Liver (tissue), 9 donors: Measurements from ENCODE around the gene GSK3A. TPM values are rescaled to one million over a fixed set of nuclear protein-coding genes. Genes with fewer than 3 reads are reported as not detected.

Experiments
- DNase-seq: peaks from one replicate; pipeline ENCODE4 v3.0.0-alpha.2; 2017; ENCODE audit warnings: low spot score
- H3K27ac ChIP-seq, 2 donors: one replicate each; pipeline ENCODE4 v1.7.0; 2013; ENCODE audit warnings: inconsistent platforms in 2 of 2, low read length in 2 of 2, control low read depth in 1 of 2, low read depth in 1 of 2, mild to moderate bottlenecking in 1 of 2
- H3K27me3 ChIP-seq, 4 donors: one replicate each; pipeline versions ENCODE4 v1.6.1 to v1.7.0; 2013; ENCODE audit warnings: low read length in 3 of 4, inconsistent platforms in 1 of 4, mild to moderate bottlenecking in 1 of 4, moderate library complexity in 1 of 4; ENCODE audit not compliant: control insufficient read depth in 4 of 4, insufficient read depth in 4 of 4
- H3K36me3 ChIP-seq, 4 donors: one replicate each; pipeline versions ENCODE4 v1.6.1 to v1.7.0; 2013; ENCODE audit warnings: low read length in 3 of 4, mild to moderate bottlenecking in 3 of 4, low read depth in 1 of 4, moderate library complexity in 1 of 4; ENCODE audit not compliant: control insufficient read depth in 4 of 4, insufficient read depth in 3 of 4
- H3K4me1 ChIP-seq, 4 donors: one replicate each; pipeline versions ENCODE4 v1.6.1 to v1.7.0; 2013; ENCODE audit warnings: low read length in 3 of 4, mild to moderate bottlenecking in 3 of 4, moderate library complexity in 1 of 4; ENCODE audit not compliant: control insufficient read depth in 4 of 4, insufficient read depth in 4 of 4
- H3K4me3 ChIP-seq, 3 donors: one replicate each; pipeline versions ENCODE4 v1.6.1 to v1.7.0; 2013; ENCODE audit warnings: low read length in 3 of 3, control low read depth in 1 of 3, low read depth in 1 of 3, mild to moderate bottlenecking in 1 of 3
- H3K9ac ChIP-seq, 2 donors: one replicate each; pipeline ENCODE4 v1.7.0; 2013; ENCODE audit warnings: low read length in 2 of 2, mild to moderate bottlenecking in 2 of 2, moderate library complexity in 2 of 2, control low read depth in 1 of 2, low read depth in 1 of 2
- H3K9me3 ChIP-seq, 4 donors: one replicate each; pipeline versions ENCODE4 v1.6.1 to v1.7.0; 2013; ENCODE audit warnings: low read length in 3 of 4; ENCODE audit not compliant: control insufficient read depth in 4 of 4
- CTCF ChIP-seq: fragments of 150-350 bp; IDR thresholded peaks from 2 replicates; pipeline ENCODE4 v1.5.1; 2017; ENCODE audit warnings: improper control_type of control experiment, low read depth, low read length; ENCODE audit not compliant: missing input control
- EGR1 ChIP-seq, 2 donors: IDR thresholded peaks; 2 replicates each; pipeline ENCODE4 v1.6.1; 2016 to 2018; ENCODE audit warnings: antibody characterized with exemption in 2 of 2, low read depth in 2 of 2
- HNF4A ChIP-seq, 2 donors: conservative IDR thresholded peaks; 2 replicates each; pipeline ENCODE4 v1.6.1; 2016; ENCODE audit warnings: antibody characterized with exemption in 2 of 2, mild to moderate bottlenecking in 2 of 2
- HNF4G ChIP-seq: IDR thresholded peaks from 2 replicates; pipeline ENCODE4 v1.6.1; 2016; ENCODE audit warnings: antibody characterized with exemption
- JUND ChIP-seq, 2 donors: IDR thresholded peaks; 2 replicates each; pipeline ENCODE4 v1.6.1; 2016; ENCODE audit warnings: antibody characterized with exemption in 2 of 2
- NR2F2 ChIP-seq: IDR thresholded peaks from 2 replicates; pipeline ENCODE4 v1.6.1; 2016; ENCODE audit warnings: antibody characterized with exemption
- RAD21 ChIP-seq, 2 donors: IDR thresholded peaks; 2 replicates each; pipeline ENCODE4 v1.6.1; 2016; ENCODE audit warnings: antibody characterized with exemption in 2 of 2, mild to moderate bottlenecking in 2 of 2
- RXRA ChIP-seq, 2 donors: IDR thresholded peaks; 2 replicates each; pipeline ENCODE4 v1.6.1; 2017 to 2018; ENCODE audit warnings: antibody characterized with exemption in 2 of 2, mild to moderate bottlenecking in 1 of 2
- SP1 ChIP-seq: IDR thresholded peaks from 2 replicates; pipeline ENCODE4 v1.6.1; 2018; ENCODE audit warnings: antibody characterized with exemption, mild to moderate bottlenecking
- TAF1 ChIP-seq: conservative IDR thresholded peaks from 2 replicates; pipeline ENCODE4 v1.6.1; 2016; ENCODE audit warnings: antibody characterized with exemption, mild to moderate bottlenecking
- YY1 ChIP-seq: IDR thresholded peaks from 2 replicates; pipeline ENCODE4 v1.6.1; 2016; ENCODE audit warnings: antibody characterized with exemption, mild to moderate bottlenecking
- WGBS: extraction: QIAGEN DNeasy Blood & Tissue Kit; methylation state at CpG from one replicate; pipeline ENCODE4 v1.1.7; 2013; 5-methylcytosine and 5-hydroxymethylcytosine counted together
- polyA plus RNA-seq, 2 donors: library from polyadenylated mRNA; stranded (reverse) in 1 of 2; unstranded in 1 of 2; fragments of 200-250 nt in 1 of 2; fragments of >200 nt in 1 of 2; fragmentation: Nextera tagmentation in 1 of 2; extraction: Ambion mirVana in 1 of 2; gene quantifications; one replicate each; pipeline versions ENCODE4 v1.2.1 to v1.2.3, GENCODE V29; 2013 to 2015
- total RNA-seq, 2 donors: library from RNA; depleted of rRNA; stranded (reverse); fragments of >200 nt; gene quantifications; one replicate each; pipeline ENCODE4 v1.2.3, GENCODE V29; 2014
- TF ChIP-seq, protein P1 (sequence below): IDR thresholded peaks from 2 replicates; pipeline ENCODE4 v1.6.1; 2016; ENCODE audit warnings: antibody characterized with exemption, mild to moderate bottlenecking
- TF ChIP-seq, protein P2 (sequence below): IDR thresholded peaks from 2 replicates; pipeline ENCODE4 v1.6.1; 2016; ENCODE audit warnings: antibody characterized with exemption
- donor health status: healthy.
- donor health status: healthy.
- donor health status: healthy.
- donor health status: healthy.
- donor health status: healthy.

GSK3A gene
- total and polyA plus RNA-seq, 4 donors, result 5.9 to 23.1 (median 13.0) TPM

DNA sequence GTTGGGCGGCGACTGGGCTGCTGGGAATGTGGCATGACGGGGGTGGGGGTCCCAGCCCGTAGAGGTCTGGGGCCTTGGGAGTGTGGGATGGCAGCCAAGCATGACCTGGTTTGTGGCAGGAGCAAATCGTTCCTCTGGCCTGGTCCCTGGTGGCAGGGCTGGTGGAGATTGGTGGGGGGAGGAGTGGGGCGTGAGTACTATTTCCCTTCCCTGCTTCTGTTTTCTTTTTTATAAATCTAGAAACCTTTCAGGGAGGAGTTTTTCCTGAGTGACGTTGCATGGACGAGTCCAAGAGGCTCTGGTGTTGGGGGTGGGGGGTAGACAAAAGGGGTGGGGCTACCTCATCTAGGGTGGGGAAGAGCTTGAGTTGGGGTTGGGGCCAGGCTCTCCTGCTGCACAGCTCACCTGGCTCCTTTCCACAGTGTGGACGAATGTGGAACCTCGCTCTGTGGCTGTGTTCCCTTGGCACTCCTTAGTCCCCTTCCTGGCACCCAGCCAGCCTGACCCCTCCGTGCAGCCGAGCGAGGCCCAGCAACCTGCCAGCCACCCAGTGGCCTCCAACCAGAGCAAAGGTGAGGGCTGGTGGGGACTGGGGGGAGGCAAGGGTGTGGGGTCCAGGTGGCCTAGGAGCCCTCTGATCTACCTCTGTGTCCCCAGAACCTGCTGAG is 44.1 kb upstream of the GSK3A start:
- Histone ChIP-seq H3K9me3 (no peaks in the 10 kb centered on the region), H3K4me1 (peaks cover 7 to 39% (median 27%) of the 10 kb centered on the region in 4 donors), H3K27me3 (no peaks in the 10 kb centered on the region), H3K36me3 (peaks cover 15 to 46% (median 27%) of the 10 kb centered on the region in 4 donors), H3K4me3 (no peak overlapping the region), H3K9ac (no peak overlapping the region), H3K27ac (peak overlapping the region; percentile 9 to 16)
- DNase-seq, result peak; percentile 46
- TF ChIP-seq TAF1 (no peak), JUND (IDR thresholded peaks at IDR 0.05) (no peak), HNF4G (no peak), SP1 (no peak), RAD21 (IDR thresholded peaks at IDR 0.05) (no peak), HNF4A (conservative IDR thresholded peaks at IDR 0.05) (no peak), EGR1 (IDR thresholded peaks at IDR 0.05; ENCODE audit: low read depth in 2 of 2) (no peak), NR2F2 (no peak), CTCF (no peak), YY1 (no peak), RXRA (IDR thresholded peaks at IDR 0.05) (no peak)
- TF ChIP-seq, protein P1, sequence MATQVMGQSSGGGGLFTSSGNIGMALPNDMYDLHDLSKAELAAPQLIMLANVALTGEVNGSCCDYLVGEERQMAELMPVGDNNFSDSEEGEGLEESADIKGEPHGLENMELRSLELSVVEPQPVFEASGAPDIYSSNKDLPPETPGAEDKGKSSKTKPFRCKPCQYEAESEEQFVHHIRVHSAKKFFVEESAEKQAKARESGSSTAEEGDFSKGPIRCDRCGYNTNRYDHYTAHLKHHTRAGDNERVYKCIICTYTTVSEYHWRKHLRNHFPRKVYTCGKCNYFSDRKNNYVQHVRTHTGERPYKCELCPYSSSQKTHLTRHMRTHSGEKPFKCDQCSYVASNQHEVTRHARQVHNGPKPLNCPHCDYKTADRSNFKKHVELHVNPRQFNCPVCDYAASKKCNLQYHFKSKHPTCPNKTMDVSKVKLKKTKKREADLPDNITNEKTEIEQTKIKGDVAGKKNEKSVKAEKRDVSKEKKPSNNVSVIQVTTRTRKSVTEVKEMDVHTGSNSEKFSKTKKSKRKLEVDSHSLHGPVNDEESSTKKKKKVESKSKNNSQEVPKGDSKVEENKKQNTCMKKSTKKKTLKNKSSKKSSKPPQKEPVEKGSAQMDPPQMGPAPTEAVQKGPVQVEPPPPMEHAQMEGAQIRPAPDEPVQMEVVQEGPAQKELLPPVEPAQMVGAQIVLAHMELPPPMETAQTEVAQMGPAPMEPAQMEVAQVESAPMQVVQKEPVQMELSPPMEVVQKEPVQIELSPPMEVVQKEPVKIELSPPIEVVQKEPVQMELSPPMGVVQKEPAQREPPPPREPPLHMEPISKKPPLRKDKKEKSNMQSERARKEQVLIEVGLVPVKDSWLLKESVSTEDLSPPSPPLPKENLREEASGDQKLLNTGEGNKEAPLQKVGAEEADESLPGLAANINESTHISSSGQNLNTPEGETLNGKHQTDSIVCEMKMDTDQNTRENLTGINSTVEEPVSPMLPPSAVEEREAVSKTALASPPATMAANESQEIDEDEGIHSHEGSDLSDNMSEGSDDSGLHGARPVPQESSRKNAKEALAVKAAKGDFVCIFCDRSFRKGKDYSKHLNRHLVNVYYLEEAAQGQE, result no peak
- TF ChIP-seq, protein P2, sequence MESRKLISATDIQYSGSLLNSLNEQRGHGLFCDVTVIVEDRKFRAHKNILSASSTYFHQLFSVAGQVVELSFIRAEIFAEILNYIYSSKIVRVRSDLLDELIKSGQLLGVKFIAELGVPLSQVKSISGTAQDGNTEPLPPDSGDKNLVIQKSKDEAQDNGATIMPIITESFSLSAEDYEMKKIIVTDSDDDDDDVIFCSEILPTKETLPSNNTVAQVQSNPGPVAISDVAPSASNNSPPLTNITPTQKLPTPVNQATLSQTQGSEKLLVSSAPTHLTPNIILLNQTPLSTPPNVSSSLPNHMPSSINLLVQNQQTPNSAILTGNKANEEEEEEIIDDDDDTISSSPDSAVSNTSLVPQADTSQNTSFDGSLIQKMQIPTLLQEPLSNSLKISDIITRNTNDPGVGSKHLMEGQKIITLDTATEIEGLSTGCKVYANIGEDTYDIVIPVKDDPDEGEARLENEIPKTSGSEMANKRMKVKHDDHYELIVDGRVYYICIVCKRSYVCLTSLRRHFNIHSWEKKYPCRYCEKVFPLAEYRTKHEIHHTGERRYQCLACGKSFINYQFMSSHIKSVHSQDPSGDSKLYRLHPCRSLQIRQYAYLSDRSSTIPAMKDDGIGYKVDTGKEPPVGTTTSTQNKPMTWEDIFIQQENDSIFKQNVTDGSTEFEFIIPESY, result no peak
- 33% methylated on average over 13 of the region's 13 CpGs for WGBS

GRCh38 chr19:42285988-42286348 is 43.6 kb upstream of the GSK3A start:
- WGBS, result 69% methylated on average over 6 of the region's 6 CpGs
- Histone ChIP-seq H3K9me3 (no peaks in the 10 kb centered on the region), H3K4me3 (no peak overlapping the region), H3K9ac (no peak overlapping the region), H3K4me1 (peaks cover 7 to 44% (median 28%) of the 10 kb centered on the region in 4 donors), H3K27ac (peak overlapping the region; percentile 2 to 9), H3K36me3 (peaks cover 15 to 40% (median 25%) of the 10 kb centered on the region in 4 donors), H3K27me3 (no peaks in the 10 kb centered on the region)
- no peak for DNase-seq
- TF ChIP-seq RXRA (IDR thresholded peaks at IDR 0.05), result no peak
- TF ChIP-seq CTCF, result no peak
- TF ChIP-seq RAD21 (IDR thresholded peaks at IDR 0.05), result no peak
- no peak for TF ChIP-seq HNF4G
- no peak for TF ChIP-seq TAF1
- TF ChIP-seq JUND (IDR thresholded peaks at IDR 0.05), result no peak
- TF ChIP-seq HNF4A (conservative IDR thresholded peaks at IDR 0.05), result no peak
- TF ChIP-seq YY1, result no peak
